Right renal cortex interstitium (tissue), 3 donors: ENCODE data around the gene ELANE. TPM values are rescaled to one million over a fixed set of nuclear protein-coding genes. Genes with fewer than 3 reads are reported as not detected.
"Not testable (repeated sequence)": the region's sequence is repeated elsewhere in the genome, so short reads cannot be mapped to it uniquely, and the experiment has no call there.

Experiments
- DNase-seq, 3 donors: peaks; one replicate each; pipeline ENCODE4 v3.0.0-alpha.2; 2013; ENCODE audit warnings: low read depth in 3 of 3, low spot score in 2 of 3
- polyA plus RNA-seq, 3 donors: library from polyadenylated mRNA; unstranded; fragments of 120-200 nt; gene quantifications; one replicate each; pipeline ENCODE4 v1.2.1, GENCODE V29; 2013; ENCODE audit not compliant: insufficient read length in 3 of 3

Gene ELANE
- polyA plus RNA-seq, 3 donors = 0.29 to 0.51 TPM; not detected in 1

DNA sequence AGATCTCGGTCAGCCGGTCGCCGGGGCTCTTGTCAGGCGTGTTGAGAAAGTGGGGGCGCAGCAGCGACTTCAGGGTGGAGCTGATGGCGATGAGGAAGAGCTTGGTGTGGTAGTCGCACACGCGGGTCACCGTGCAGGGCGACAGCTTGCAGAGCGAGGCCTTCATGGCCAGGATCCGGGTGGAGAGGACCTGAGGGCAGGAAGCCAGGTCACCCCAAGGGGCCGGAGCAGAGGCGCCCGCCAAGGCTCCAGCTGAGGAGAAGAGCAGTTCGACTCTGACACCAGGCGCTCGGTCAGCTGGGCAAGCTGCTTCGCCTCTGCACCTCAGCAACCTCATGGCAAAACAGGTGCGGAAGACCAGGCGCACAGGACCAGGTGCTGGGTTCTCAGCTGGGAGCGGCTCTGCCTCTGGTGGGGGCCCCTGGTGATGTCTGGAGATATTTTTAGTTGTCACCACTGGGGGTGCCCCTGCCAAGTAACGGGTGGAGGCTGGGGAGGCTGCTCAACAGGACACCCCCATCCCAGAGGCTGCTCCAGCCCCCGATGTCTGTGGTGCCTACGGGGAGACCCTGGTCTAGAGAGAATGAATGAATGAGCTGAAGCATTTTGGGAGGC lies 23.3 kb downstream of the ELANE start:
- no peak for DNase-seq

- no peak for DNase-seq
These were observed 24.0 kb downstream of the ELANE start for GRCh38 chr19:876089-876488.

GRCh38 chr19:876780-877314 lies 24.7 kb downstream of the ELANE start:
- DNase-seq = no peak

DNA sequence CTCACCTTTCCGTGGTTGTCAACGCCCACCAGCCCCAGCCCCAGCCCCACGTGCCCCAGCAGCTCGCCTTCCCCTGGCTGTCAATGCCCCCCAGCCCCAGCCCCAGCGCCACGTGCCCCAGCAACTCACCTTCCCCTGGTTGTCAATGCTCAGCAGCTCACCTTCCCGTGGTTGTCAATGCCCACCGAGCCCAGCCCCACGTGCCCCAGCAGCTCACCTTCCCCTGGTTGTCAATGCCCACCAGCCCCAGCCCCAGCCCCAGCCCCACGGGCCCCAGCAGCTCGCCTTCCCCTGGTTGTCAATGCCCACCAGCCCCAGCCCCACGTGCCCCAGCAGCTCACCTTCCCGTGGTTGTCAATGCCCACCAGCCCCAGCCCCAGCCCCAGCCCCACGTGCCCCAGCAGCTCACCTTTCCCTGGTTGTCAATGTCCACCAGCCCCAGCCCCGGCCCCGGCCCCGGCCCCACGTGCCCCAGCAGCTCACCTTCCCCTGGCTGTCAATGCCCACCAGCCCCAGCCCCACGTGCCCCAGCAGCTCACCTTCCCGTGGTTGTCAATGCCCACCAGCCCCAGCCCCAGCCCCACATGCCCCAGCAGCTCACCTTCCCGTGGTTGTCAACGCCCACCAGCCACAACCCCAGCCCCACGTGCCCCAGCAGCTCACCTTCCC lies 26.0 kb downstream of the ELANE start:
- not testable (repeated sequence) for DNase-seq

- DNase-seq = not testable (repeated sequence)
These were observed 26.9 kb downstream of the ELANE start for GRCh38 chr19:878751-879561.

- no peak for DNase-seq
These were observed 27.8 kb downstream of the ELANE start for GRCh38 chr19:879711-880438.

GRCh38 chr19:881385-882071 lies 29.4 kb downstream of the ELANE start:
- DNase-seq = no peak

DNA sequence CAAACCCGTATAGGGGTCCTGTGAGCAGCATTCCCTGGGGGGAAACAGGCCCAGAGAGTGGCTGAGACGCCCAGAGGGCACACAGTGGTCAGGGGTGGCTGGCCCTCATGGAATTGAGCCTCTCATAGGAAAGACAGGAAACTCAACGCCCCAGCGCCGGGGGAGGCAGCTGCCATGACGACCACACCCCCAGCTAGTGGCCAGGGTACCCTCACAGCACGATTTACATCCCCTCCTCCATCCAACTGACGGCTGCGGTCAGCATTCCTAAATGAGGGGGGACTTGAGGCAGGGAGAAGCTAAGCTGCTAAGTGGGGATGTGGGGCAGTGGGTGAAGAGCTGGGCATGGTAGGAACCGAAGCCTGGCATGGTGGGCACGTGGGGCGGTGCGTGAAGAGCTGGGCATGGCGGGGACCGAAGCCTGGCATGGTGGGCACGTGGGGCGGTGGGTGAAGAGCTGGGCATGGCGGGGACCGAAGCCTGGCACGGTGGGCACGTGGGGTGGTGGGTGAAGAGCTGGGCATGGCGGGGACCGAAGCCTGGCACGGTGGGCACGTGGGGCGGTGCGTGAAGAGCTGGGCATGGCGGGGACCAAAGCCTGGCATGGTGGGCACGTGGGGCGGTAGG lies 30.9 kb downstream of the ELANE start:
- no peak for DNase-seq

- no peak for DNase-seq
These were observed 31.6 kb downstream of the ELANE start for GRCh38 chr19:883661-884211.

DNA sequence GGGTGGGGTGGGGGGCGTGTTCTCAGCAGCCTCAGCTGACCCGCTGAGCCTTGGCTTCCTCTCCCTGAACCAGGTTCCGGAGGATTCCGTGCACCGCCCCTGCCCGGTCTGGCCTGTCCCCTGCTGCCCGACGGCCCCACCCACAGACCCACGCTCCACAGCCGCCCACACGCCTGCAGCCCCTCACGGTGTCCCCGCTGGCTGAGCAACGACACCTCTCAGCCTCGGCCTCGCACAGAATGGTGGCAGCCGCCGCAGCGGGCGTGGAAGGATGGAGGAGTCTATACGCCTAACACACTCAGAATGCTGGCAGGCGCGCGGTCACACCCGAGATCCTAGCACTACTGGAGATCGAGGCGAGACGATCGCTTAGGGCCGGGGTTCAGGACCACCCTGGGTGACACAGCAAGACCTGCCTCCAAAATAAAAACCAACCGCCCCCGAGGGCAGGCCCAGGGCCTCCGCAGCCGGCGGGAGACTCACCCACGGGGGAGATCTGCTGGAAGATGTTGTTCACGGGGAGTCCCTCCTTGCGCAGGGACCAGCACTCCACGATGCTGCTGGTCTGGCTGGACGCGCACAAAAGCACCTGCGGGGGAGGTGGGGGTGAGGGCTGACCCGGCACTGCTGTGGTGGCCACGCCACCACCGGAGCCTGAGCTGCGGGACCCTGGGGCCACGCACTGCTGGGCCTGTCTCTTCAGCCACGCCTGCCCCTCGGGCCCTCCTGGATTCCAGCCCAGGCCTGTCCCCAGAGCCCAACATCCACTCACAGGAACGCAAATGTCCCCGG lies 32.5 kb downstream of the ELANE start:
- DNase-seq = no peak

DNA sequence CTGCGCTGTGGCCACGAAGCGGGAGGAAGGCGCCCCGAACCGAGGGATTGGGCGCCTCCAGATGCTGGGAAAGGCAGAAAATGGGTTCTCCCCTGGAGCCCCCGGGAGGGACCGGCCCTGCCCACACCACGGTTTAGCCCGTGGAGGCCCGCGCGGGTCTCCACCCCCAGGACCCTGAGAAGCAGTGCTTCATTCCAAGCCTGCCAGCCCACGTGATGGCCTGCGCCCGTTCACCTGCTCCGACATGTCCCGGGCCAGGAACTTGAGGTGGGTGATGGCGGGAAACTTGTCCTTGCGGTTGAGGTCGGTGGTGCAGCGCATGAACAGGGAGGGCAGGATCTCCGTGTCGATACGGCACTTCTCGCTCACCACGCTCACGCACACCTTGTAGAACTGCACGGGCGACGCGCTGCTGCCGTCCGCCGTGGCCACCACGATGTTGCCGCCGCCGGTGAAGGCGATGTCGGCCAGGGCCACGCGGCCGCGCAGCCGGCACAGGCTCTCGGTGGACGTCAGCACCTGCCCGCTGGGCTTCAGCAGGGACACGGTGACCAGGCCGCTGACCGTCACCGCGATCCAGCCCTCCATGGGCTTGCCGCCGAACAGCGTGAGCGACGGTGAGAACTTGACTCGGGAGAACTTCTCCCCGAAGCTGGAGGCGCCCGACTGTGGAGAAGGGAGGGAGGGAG lies 33.6 kb downstream of the ELANE start:
- no peak for DNase-seq

DNA sequence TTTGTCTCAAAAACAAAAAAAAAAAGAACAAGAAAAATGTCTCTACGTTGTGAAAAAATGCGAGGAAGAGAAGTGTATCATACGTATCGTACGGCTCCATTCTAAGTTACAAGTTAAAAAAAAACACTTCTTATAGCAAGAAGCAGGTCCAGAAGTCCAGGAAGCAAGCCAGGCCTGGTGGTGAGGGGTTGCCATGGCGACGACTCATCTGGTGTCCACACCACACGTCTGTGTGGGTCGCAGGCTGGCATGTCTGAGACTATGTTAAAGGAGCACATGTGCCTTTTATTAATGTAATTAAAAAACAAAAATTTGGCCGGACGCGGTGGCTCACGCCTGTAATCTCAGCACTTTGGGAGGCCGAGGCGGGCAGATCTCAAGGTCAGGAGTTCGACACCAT lies 35.0 kb downstream of the ELANE start:
- no peak for DNase-seq

GRCh38 chr19:887599-887998 lies 35.5 kb downstream of the ELANE start:
- no peak for DNase-seq

DNA sequence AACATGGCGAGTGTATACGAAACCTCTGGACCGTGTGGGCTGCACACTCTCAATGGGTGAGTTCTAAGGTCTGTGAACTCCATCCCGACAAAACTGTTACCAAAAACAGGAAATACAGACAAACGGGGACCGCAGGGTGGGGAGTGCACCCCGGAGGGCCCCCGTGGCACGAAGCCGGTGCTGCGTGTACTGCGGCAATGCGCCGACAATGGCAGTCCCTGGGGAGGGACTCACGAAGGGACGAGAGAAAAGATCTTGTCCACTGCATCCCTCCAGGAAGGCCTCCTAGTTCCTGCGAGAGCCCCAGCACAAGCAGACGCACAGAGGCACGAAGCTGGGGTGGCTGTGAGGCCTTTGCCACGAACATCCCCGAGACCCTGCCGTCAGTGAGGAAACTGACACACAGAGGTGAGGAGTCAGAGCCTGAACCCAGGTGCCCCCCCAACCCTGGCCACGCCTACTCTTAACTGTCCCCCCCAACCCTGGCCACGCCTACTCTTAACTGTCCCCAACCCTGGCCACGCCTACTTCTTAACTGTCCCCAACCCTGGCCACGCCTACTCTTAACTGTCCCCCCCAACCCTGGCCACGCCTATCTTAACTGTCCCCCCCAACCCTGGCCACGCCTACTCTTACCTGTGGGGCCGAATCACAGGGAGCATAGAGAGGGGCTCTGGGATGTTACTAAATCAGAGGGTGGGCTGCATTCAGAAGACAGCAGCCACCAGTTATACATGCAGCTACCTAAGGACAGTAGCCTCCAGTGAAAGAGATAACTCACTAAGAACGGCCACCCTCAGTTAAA lies 36.7 kb downstream of the ELANE start:
- no peak for DNase-seq

DNA sequence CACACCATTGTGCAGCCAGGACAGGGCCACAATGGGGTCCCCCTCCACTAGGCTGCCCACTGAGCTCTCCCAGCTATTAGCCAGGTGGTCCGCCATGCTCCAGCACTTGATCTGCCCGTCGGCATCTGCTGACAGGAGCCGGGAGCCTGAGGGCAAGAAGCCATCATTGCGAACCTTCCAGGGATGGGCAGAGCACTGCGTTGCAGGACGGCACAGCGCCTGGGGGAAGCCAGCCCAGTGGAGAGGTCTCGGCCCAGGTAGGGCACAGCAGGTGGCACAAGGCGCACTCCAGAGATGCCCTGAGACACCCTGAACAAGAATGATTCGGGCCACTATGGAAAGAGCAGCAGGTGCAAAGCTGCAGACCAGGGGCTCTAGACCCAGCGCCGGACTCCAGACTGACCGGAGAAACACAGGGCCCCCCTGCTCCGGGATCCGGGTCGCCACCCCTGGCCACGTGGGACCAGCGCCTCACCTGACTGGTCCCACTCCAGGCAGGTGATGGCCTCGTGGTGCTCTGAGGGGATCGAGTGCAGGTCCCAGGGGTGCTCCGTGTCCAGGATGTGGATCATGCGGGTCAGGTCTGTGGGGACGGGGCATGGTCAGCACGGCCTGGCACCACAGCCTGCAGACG lies 37.7 kb downstream of the ELANE start:
- no peak for DNase-seq

DNA sequence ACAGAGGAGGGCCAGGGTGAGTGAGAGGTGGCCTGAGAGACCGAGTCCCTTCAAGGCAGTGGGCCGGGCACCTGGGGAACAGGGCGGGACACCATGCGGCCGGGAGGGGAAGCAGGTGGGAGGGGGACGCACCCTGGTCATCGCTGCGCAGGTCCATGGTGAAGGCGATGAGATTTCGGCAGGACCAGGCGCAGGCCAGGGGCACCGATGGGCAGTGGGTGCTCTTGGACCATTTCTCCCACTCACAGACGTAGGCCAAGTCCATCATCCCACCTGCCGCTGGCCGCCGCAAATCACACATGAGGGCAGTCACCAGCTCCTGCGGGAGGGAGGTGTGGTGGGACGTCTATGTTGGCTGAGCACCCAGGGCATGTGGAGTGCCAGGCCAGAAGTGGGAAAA lies 38.7 kb downstream of the ELANE start:
- no peak for DNase-seq
